ENCODE data around the gene OOSP2. TPM values are rescaled to one million over a fixed set of nuclear protein-coding genes. Genes with fewer than 3 reads are reported as not detected.

The OOSP2 gene
- total and polyA plus RNA-seq, 11 donors: not detected

- Histone ChIP-seq H3K9me3 (no peaks in the 10 kb centered on the region), H3K27ac (no peak overlapping the region), H3K36me3 (no peaks in the 10 kb centered on the region), H3K27me3 (no peaks in the 10 kb centered on the region), H3K4me3 (no peak overlapping the region), H3K4me1 (no peaks in the 10 kb centered on the region)
- intact Hi-C loops (cut with DNase I): no loop called here
- DNase-seq (no peak), ATAC-seq (no peak)
- no peak for TF ChIP-seq CTCF (IDR thresholded peaks at IDR 0.05)
- TF ChIP-seq POLR2A (IDR thresholded peaks at IDR 0.05): no peak
- WGBS, 4 donors: 60 to 74% (median 67%) methylated on average over 15 of the region's 15 CpGs
Measured at GRCh38 chr11:60077216-60077817, 37.1 kb downstream of the OOSP2 start.

GRCh38 chr11:60077981-60078380 is 37.8 kb downstream of the OOSP2 start:
- DNase-seq: no peak
- Histone ChIP-seq H3K27ac (no peak overlapping the region), H3K9me3 (no peaks in the 10 kb centered on the region), H3K27me3 (no peaks in the 10 kb centered on the region), H3K36me3 (no peaks in the 10 kb centered on the region), H3K4me1 (no peaks in the 10 kb centered on the region), H3K4me3 (no peak overlapping the region)
- ATAC-seq: no peak
- TF ChIP-seq POLR2A (IDR thresholded peaks at IDR 0.05) (no peak), CTCF (IDR thresholded peaks at IDR 0.05) (no peak)
- WGBS, 4 donors: 86 to 96% (median 91%) methylated on average over 1 of the region's 1 CpG
- intact Hi-C loops (cut with DNase I): no loop called here

- H3K4me1 ChIP-seq: no peaks in the 10 kb centered on the region
- WGBS, 4 donors: 66 to 70% (median 69%) methylated on average over 4 of the region's 4 CpGs
- no peaks in the 10 kb centered on the region for H3K36me3 ChIP-seq
- no peak overlapping the region for H3K27ac ChIP-seq
- intact Hi-C loops (cut with DNase I): no loop called here
- no peaks in the 10 kb centered on the region for H3K27me3 ChIP-seq
- no peak overlapping the region for H3K4me3 ChIP-seq
- DNase-seq (no peak), ATAC-seq (no peak)
- no peaks in the 10 kb centered on the region for H3K9me3 ChIP-seq
- TF ChIP-seq CTCF (IDR thresholded peaks at IDR 0.05): no peak
- no peak for TF ChIP-seq POLR2A (IDR thresholded peaks at IDR 0.05)
Measured at GRCh38 chr11:60078745-60079144, 38.5 kb downstream of the OOSP2 start.

- no peak overlapping the region for H3K4me3 ChIP-seq
- no peak overlapping the region for H3K27ac ChIP-seq
- no peak for DNase-seq
- intact Hi-C loops (cut with DNase I): no loop called here
- WGBS, 4 donors: 54 to 69% (median 61%) methylated on average over 3 of the region's 3 CpGs
- TF ChIP-seq POLR2A (IDR thresholded peaks at IDR 0.05) (no peak), CTCF (IDR thresholded peaks at IDR 0.05) (no peak)
- no peaks in the 10 kb centered on the region for H3K4me1 ChIP-seq
- no peaks in the 10 kb centered on the region for H3K27me3 ChIP-seq
- no peaks in the 10 kb centered on the region for H3K9me3 ChIP-seq
- ATAC-seq: no peak
- H3K36me3 ChIP-seq: no peaks in the 10 kb centered on the region
Measured at GRCh38 chr11:60080535-60080934, 40.3 kb downstream of the OOSP2 start.
